ENCODE results near the gene RIPK4.

The RIPK4 gene

DNA sequence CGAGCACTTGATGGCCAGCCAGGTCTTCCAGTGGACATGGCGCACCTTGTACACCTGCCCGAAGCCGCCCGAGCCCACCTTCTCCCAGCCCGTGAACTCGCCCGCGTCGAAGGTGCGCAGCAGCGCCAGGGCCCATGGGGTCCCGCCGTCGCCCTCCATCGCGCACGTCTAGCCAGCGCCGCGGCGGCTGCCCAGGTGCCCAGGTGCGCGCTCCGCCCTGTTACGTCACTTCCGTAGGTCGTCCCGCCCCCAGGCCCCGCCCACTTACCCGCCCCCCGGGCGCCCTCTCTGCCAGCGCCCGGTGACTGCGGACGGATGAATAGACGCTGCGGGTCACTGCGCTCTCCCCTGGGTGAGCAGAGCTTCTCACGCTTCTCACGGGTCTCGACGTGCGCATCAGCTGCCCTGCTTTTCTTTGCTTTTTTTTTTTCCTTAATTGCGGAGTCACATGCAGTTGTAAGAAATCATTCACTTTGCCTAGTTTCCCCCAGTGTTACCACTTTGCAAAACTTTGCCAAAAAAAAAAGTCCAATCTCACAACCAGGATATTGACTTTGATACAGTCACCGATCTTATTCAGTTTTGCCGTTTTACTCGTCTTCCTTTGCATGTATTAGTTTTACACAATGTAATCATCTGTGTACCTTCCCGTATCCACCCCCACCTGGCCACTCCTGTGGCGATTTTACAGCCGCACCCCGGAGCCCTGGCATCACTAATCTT lies at the start of gene RIPK4:
Gene RIPK4, minus strand, starts transcription at position 170 of the 723 bp plus-strand sequence. Its CDS starts 11 bp downstream, at position 159.
- DNase-seq = peak; percentile 53

DNA sequence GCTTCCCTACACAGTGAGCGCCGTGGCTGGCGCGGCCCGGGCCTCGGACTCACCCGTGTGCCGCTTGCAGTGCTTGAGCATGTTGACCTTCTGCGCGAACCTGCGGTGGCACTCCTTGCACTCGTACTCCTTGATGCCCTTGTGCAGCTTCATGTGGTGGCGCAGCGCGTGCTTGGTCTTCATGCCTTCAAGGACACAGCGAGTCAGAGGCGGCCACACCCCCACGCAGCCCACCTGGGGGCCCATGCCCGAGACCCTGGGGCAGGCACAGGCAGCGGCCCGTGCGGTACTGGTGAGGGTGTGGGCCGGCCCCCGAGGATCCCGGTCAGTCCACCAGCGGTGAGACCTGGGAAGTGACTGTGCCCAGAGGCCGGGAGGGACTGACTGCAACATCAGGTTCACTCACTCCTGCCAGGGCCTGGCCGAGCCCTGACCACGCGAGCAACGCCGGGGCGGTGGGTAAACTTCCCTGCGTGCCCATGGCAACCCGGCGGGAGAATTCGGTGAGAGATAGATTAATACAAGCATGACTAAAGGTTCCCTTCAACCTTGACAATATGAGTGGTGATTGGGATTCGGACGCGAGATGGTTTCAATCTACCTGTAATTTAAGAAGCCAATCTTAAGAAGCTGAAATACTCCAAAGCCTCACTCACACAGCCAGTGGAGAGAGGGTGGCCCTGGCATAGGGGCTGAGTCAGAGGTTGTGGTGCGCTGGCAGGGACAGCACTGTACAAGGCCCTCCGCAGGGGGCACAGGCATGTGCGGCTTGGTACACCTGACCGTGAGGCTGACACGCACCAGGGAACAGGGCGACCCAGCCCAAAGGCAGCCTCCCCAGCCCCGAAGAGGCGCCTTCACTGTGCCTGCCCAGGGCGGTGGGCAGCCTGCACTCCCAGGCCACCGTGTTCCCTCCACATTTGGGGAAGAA lies 49.1 kb upstream of the RIPK4 start:
- DNase-seq = no peak

DNA sequence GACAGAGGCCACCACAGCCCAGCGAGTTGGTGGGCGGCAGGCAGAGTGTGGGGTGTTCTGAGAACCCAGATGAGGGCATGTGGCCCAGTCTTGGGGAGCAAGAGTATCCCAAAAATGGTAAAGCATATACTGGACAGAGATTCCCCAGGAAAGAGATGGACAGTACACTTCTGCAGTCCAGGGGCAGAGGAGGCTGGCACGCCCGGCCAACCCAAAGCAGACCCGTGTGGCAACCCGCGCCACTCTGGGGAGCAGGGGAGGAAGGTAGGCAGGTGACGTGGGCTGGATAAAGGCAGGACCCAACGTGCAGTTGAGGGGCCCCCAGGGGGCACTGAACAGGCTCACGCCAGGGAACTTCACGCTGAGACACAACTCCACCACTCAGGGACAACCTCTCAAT lies 46.4 kb upstream of the RIPK4 start:
- no peak for DNase-seq

DNA sequence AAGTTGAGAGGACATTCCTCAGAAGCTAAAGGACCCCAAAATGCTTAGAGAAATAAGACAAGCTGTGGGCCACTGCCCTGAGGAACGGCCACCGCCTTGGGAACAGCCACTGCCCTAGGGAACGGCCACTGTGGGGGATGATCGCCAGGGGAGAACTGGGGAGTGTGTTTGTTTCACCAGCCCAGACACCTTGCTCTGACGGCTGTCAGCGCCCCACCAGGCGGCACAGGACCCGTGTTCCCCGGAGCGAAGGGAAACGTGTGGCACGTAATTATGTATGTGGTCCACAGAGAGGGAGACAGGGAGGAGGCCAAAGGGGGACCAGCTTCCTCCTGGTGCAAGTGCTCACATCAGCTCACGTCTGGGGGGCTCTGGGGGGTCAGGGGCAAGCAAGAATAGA lies 45.8 kb upstream of the RIPK4 start:
- DNase-seq = no peak

DNA sequence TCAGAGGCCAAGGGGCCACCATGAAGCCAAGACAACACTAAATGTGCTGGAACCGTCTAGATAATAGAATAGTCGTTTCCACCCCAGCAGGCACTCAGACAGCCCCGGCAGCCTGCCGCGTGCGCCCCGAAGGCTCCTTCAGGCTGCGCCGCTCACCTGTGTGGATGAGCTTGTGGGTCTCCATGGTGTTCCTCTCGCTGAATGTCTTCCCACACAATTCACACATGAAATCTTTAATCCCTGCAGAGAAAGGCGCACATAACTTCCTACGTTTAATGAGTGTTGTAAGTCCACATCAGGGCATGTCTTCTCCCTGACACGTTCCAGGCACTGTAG lies 43.7 kb upstream of the RIPK4 start:
- DNase-seq = no peak

DNA sequence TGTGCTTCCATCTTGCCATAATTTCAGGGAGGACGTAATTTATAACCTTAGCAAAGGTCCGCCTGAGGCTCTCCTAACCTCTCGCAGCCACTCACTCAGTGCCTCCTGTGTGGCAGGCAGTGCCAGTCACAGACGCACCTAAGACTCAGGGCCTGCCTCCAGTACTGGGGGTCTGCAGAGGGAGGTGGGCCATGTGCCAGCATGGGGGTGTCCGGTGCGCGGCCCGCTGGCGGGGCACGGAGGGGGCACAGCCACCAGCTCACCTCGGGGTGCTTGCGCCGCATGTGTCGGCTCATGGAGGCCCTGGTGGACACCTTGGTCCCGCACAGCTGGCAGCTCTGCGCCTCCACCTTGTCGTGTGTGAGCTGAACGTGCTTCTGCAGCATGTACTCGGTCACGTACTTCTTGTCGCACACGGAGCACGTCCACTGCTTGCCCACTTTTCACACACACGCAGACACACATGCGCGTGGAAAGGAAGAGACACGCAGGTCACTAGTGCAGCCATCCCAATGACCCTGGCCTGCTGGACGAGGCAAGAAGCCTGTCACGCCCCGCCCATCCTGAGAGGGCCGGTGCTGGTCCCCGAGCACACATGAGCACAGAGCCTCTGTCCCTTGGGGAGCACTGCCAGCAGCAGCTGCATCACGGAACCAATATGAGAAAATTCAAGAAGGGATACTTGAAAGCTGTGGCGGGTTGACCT lies 43.2 kb upstream of the RIPK4 start:
- DNase-seq = no peak

DNA sequence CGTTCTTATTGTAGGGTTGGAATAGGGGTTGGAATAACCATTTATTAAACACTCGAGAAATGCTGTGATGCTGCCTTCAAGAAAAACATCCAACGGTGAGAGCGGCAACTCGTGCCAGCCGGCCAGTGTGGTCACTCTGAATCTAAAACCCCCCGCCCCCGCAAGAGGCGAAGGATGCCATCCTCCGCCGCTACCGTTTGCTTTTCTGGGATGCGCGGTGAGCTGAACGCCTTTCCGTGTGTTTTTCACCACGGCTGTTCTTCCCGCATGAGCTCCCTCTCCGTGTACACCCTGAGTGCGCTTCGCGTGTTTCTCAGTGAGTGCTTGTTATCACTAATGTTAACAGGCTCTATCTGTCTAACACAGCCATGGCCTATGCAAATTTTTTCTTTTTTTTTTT lies 42.0 kb upstream of the RIPK4 start:
- no peak for DNase-seq

DNA sequence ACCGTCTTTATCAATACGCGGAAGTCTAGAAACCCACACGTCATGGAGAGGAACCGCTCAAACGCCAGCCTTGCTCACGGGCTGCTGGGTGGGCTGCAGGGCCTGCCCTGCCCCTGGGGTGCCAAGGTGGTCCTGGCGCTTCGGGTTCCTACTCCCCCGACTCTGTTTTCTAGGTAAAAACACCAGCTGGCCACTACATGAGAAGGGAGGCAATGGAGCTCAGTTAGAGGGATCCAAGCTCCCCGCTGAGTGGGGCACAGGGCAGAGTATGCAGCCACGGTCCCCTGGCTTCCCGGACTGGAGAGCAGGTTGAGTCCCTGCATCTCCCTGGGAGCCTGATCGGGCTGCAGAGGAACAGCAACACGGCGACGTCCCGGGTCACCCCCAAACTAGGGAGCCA lies 41.2 kb upstream of the RIPK4 start:
- DNase-seq = no peak

DNA sequence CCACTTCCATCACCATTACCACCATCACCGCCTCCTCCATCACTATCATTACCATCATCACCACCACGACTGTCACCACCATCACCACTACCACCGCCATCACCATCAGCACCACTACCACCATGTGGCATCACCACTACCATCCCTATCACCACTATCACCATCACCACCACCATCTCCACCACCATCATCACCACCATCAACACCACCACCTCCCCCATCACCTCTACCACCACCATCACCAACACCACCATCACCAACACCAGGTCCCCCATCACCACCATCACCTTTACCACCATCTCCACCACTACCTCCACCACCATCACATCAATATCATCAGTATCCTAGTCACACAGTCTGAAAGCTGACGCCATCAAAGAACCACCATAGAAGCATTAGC lies 39.9 kb upstream of the RIPK4 start:
- DNase-seq = no peak

DNA sequence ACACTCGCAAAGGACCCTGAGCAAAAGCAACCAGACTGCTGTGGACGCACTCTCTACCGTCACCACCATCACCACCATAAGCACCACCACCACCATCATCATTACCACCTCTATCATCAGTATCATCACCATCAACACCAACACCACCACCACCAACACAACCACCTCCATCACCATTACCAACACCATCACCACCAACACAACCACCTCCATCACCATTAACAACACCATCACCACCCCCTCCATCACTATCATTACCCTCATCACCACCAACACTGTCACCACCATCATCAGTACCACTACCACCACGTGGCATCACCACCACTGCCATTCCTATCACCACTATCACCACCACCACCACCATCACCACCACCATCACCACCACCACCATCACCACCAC lies 38.8 kb upstream of the RIPK4 start:
- no peak for DNase-seq

DNA sequence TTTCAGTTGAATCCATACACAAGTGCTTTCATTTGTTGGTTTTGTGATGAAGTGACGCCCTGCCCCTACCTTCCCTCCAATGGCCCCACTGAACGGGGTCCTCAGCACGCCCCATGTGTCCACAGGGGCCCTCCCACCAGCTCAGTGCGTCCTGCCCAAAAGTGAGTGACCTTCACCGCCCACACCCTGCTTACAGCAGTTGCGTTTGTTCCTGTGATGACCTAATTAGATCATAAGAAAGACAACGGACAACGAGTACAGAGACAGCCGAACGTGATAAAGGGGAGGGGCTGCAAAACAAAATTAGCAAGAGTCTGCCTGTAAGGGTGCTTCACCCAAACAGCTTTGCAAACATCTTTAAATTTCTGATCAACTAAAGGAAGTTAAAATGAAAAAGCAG lies 38.2 kb upstream of the RIPK4 start:
- no peak for DNase-seq

DNA sequence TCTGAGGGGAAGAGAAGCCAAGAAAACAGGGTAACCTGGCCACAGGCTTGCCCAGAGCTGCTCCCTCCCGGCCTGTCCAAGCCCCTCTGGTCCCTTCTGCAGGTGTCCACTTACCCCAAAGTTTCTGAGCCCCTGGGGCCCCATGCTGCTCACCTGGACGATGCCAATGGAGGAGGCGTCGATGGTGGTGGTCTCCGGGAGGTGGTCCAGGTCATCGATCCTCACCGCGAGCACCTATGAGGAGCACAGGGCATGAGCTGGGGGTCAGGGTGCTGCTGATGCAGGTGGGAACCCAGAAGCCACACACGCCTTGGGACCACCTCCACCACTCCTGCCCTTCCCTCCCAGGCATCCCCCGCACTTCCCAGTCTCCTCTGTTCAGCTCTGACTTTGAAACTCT lies 37.5 kb upstream of the RIPK4 start:
- DNase-seq = no peak

DNA sequence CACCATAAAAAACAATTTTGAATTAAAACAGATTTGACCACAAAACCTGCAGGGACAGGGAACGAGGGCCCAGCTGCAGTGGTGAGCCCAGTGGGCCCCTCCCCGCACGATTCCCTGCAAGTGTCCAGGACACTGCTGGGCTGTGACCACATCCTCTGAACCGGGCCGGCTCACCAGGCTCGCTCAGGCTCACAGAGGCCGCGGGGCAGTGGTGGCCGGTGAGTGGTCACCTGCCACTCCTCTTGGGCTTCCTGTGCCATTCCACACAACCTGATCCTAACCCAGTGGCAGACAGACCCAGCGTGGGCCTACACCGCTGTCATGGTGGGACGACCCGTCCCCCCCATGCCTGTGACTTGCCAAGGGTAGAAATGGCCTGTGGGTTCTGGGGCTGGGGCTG lies 36.5 kb upstream of the RIPK4 start:
- no peak for DNase-seq

DNA sequence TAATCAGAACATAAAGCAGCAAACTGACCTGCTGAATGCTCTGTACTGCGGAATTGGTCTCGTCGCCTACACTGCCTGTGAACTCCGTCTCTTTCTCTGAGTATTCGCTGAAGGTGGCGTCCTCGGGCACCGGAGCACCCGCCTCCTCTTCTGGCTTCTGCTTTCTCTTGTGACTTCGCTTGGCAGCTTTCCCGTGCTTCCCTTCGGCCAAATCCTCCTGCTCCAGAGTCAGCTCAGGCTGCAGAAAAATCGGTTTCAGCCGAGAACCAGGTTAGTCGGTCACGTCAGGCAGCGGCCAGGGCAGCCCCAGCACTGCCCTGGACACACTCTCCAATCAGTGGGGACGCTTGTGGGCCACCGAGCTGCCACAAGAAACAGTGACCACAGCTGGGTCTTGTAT lies 35.8 kb upstream of the RIPK4 start:
- DNase-seq = peak; percentile 59

DNA sequence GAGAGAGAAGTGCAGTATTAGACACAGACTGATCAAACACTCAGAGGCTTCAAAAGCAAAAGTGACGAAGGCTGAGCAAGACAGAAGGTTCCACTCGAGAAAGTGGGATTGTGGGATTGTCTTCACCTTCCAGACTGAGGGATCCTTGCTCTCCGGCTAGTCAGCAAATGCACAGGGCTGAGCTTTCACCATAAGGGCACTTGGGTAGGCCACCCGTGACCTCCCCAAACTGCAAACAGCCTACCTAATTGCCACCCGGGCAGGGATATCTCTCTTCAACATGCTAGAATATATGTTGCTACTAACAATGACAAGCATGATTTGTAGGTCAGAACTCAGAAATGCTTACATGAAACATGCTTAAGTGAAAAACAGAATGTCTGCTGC lies 35.3 kb upstream of the RIPK4 start:
- no peak for DNase-seq

DNA sequence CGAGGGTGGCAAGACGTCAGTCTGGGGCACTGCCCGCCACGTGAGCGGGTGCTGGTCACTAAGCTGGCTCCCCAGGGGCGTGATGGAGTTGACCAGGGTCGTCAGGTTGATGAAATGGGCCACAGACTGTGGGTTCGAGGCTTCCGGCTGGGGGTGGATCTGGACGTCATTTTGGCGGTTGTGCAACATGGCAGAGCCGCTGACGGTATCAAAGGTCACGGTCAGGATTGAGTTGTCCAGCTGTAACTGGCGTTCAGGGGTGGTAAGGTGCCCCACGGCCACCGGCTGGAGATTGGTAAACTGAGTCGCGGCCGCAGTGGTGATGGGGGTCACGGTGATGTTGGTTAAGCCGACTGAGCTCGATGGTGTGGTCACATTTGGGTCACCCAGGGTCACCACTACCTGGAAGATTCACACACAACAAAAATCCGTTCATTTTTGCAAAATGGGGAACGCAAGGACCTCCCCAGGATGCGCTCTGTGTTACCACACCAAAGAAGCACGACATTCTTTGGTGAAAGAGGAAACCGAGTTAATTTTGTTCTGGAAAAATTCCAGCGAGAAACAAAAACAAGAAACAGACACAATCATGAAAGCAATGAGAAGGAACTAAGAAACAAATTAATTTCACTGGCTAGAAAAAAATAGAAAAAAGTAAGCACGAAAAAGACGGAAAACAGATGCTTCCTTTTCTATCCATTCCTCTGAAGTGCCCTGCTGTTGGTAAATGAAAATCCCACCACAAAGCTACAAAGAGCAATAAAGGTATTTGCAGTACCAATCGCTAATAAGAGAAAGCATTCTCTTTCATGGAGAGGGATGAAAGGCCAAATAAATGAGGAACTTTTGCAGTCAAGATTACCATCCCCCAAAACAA lies 34.7 kb upstream of the RIPK4 start:
- DNase-seq = no peak

DNA sequence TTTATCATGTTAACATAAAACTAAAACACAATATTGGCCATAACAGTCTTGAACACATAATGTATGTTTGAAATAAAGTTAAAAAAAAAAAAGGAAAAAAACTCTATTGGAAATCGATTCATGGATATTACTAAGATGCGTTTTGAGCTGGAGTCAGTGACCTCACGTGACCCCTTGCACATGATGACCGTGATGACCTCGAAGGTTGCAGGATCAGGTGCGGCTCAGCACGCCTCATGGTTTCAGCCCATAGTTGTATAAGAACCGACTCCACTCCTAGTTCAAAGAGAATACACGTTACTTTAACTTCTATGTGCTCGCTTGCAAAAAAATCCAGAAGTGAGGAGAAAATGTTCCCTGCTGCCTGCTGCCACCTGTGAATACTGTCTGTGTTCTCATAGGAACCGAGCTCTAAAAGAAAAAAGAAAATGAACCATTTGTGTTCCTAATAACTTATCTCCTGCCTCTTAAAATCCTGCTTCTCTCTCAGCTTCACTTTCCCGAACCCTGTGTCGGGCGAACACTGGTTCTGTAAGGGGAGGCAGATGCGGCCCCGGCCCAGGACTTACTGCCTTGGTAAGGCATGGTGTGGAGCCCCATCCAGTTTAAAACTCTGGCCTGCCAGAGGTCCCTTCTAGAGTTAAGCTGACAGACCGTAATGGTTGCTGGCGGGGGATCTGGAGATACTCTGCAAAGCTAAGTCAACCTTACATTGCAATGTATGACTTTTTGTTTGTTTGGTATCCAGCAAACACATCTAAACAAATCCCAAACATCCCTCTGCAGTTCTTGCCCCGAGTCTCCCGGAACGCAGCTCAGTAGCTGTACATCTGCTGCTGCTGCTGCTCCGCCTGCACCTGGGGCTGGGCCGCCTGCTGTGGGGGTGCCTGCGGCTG lies 33.8 kb upstream of the RIPK4 start:
- no peak for DNase-seq

DNA sequence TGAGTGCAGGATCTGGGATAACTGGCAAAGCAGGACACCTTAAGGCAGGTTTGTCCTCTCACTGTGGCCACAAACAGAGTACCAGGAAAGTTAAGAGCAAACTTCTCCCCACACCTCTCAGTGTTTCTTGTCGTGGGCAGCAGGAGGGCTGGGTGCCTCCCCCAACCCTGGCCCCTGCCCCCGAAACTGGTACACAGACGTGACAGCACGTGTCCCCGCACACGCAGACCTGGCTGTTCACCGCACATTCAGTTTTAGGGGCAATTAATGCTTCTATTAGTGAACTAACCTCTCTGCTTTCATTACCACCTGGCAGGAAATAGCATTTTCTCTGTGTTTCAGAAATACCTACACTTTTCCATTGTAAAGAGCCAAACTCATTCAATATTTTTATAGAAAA lies 32.9 kb upstream of the RIPK4 start:
- no peak for DNase-seq

DNA sequence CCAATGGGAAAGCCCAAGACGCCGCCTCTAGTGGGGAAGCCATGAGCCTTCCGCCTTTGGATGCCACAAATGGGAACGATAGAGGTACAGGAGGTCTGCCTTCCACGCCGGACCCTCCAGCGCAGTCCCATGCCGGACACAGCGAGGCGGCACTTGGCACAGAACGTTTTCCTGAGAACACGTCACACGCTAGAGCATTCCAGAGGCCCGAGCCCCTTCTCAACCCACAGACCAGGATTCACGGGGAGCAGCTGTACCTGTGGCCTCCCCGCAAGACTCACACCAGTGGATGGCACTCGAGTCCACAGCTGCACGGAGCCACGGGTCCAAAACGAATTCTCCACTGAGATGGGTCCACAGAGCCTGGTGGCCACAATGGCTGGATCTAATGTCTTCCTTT lies 31.5 kb upstream of the RIPK4 start:
- DNase-seq = no peak

DNA sequence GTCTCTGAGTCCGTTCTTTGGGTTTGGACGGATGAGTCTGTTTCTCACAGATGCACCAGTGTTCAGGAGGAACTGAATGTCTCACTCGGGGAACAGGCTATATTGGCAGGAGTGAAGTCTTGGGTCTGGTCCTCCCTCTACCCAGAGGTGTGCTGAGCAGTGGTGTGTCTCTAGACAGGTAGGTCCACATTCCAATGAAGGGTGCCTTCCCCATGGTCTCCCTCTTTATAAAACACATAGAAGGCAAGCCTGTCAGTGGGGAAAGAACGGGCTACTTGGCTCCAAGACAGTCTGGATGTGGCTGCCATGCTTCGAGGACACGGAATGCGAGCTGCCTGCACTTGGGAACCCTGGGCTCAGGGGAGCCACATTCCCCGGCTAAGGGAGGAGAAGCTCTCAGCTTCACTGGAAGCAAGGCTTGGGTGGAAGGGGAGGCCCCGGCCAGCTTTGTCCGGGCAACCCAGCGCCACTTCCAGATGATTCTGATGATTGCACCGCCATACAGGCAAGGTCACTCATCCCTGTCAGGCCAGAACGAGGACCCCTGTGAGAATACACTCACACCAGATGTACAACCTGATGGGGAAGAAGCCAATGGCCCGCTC lies 29.7 kb upstream of the RIPK4 start:
- DNase-seq = no peak

DNA sequence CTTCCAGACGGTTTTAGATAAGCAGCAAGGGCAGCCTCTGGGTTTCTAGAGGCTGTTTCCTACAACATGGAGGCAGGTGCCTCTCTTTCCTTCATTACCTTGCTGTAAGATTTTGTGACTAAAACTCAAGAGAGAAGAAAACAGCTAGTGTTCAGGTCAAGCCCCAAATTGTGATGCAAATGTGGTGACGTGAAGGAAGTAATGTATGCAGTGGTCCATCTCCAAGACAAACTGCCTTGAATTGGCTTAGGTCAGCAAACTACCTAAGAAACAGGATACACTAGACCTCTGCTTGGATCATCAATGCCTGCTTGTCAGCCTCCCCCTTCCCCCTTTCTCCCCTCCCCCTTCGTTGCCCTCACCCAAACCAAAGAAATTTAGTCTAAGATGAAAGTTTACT lies 28.9 kb upstream of the RIPK4 start:
- DNase-seq = no peak

Measured in NCI-H1092 treated with DMSO at 0.1 percent for 48 hours (cell line).